A673 (cell line): ENCODE measurements around the gene OR7A10.

Source experiments
- CTCF ChIP-seq: fragments of 300-800, 200-600 bp; sonication (generic); conservative IDR thresholded peaks from 2 replicates; pipeline ENCODE4 v1.5.1; 2017; ENCODE audit warnings: low read depth, mild to moderate bottlenecking, antibody characterized with exemption, low read length, moderate library complexity, mixed read lengths
- EZH2 ChIP-seq: fragments of 200-600 bp; sonication (generic); IDR thresholded peaks from 2 replicates; pipeline ENCODE4 v1.6.1; 2017; ENCODE audit warnings: borderline replicate concordance, low read depth, mild to moderate bottlenecking, mixed read lengths, antibody characterized with exemption, low read length; ENCODE audit not compliant: poor library complexity, severe bottlenecking

GRCh38 chr19:14868497-14868896, 19.8 kb upstream of the OR7A10 start:
- no peak for TF ChIP-seq EZH2
- TF ChIP-seq CTCF, result no peak
